Activated CD4-positive, CD25-positive, alpha-beta regulatory T cell treated with anti-CD3 and anti-CD28 coated beads, Interleukin-2, amount 50 U/mL, for 16 hours (primary cell): Measurements from ENCODE around the gene DSG2.
"Not testable (repeated sequence)": the region's sequence is repeated elsewhere in the genome, so short reads cannot be mapped to it uniquely, and the experiment has no call there.

Experiments used
- DNase-seq: peaks from one replicate; pipeline ENCODE4 v3.0.0-alpha.2; 2020; ENCODE audit warnings: low read depth, low spot score

DSG2 gene

DNA sequence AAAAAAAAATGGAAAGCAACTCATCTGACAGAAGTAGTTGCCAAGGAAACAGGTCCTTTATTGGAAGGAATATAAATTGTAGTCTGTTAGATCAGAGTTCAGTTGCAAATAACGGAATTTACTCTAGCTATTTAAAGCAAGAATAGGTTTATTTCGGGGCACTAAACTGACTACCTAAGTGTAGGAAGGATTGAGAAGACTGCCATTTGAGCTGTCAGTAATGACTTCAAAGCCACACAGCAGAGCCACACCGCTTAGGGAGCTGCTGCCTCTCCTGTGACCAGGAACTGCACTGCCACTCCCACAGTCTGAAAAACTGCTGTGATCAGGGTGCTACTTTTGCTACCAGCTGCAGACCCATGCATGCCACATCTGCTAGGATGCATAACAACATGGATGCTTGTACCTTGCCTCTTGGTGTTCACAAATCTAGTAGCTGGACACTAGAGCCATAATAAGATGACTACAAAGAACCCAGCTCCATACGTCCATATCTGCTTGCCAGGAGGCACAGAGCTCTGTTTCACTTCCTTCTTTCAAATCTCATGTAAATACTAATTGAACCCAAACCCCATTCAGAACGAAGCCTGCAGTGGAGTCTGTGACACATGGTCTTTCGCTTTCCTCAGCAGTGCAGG lies 2.2 kb downstream of the DSG2 start:
- DNase-seq = no peak

DNA sequence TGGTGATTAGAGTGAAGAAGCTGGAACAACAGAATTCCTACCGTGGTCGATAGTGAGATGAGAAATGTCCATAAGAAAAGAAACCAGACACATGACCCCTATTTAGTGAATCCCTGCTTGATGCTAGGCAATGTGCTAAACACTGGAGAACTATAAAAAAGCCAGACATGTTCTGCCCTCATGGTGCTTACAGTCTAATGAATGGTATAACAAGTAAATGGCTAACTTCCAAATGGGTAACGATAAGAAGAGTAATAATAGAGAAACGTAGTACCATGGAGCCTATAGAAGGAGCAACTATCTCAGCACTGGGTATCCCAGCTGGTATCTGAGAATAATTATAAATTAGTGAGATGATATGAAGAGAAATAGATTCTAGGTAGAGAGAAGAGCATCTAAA lies 5.0 kb downstream of the DSG2 start:
- DNase-seq = no peak

DNA sequence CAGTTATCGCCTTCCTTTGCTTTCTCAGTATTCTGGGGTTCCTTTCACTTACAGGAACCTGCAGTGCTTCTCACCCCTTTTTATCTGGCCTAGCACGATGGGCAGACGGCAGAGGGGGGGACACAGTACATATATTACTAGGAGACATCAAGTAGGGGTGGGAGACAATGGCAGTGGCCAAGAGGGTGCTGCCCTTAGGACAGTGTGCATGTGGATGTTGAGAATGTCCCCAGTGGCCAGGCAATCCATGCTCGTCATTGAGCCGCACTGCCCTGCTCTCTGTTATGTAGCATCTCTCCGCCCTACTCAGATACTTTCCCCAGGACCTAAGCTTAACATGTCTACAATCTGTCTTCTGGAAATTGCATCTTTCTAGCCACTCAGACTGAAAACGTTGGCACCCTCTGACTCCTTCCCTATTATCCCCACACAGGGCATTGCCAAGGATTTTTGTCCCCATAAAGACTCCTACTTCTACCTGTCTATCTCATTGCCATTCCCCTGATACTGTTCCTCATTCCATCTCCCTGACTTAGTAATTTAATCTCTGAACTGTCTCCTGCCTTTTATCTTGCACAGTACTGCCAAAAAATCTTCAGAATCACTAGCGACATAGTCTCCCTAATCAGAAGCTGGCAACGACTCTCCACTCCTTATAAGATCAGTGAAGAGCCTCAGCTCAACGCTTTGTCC lies 6.6 kb downstream of the DSG2 start:
- no peak for DNase-seq

DNA sequence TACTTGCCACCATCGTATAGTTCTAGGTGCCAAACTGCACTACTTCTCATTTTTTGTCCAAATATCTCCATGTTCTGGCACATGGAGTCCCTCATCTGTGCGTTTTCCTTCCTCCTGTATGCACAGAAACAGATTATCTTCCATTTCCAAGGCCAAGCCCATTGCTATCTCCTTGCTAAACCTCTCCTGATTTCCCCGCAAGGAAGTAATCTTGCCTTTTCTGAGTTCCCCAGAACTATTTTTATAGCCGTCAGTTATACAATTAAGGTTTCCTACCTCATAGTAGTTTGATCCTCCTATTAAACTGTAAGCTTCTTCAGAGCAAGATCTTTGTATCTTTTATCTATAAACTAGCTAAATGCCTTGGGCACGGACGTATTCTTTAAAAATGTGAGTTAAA lies 7.2 kb downstream of the DSG2 start:
- DNase-seq = no peak

DNA sequence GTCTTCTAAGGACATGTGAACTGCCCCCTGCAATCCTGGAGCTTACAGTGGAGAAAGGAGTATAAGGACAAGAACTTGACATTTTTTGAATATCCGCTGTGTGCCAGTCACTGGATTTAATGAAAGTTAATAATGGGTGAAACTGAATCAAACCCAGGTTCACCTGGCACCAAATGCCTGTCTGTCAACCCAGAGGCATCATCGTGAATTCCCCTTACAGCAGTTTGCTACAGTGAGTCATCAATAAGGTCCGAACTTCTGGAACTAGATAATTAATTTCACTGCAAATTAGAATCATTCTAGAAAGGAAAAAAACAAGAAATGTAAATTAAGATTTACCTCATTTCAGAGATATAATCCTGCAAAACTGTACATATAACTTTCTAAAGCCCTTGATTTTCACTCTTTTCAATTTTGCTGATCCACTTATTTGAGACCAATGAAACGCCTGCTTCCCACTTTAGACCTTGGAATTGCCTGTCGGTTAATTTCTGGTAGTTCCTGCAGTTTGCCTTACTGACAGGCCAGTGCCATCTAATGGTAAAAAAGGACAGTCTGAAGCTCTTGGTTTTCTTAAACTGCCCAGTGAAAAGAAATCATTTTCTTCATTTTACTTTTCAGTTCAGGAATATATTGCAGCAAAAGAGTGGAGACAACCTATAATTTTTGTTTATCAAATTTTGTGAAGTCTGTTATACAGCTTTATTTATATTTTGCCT lies 8.2 kb downstream of the DSG2 start:
- no peak for DNase-seq

DNA sequence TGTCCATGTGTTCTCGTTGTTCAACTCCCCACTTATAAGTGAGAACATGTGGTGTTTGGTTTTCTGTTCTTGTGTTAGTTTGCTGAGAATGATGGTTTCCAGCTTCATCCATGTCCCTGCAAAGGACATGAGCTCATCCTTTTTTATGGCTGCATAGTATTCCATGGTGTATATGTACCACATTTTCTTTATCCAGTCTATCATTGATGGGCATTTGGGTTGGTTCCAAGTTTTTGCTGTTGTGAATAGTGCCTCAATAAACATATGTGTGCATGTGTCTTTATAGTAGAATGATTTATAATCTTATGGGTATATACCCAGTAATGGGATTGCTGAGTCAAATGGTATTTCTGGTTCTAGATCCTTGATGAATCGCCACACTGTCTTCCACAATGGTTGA lies 9.1 kb downstream of the DSG2 start:
- DNase-seq = not testable (repeated sequence)

DNA sequence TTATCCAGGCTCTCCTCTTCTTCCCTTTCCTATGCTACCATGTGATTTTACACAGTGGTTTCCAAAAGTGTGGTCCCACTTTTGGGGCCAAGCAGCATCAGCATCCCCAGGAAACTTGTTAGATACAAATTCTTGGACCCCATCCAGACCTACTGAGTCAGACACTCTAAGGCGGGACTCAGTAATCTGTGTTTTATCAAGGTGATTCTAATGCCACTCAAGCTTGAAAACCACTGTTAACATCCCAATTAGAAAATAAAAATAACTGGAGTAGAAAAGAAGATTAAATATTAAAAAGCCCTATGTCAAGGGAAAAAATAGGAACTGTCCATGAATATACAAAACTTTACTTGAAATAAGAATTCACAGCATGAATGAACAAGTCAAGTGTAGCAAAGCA lies 10.8 kb downstream of the DSG2 start:
- no peak for DNase-seq

DNA sequence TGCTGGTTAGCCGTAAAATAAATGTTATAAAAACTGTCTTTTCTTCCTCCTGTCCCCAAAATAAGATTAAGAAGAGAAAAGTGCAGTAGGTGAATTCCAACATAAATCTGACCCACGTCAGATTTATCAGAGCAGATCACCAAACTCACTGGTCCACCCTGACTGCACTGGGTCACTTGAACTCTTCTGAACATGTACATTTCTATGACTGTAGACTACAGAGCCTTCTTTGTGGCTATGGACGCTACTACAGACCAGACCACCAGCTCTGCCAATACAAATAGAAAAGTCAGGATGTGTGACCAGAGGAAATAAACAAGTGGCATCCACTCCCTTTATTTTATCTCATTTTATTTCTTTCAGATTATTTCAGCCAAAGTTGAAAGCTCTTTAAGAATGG lies 11.6 kb downstream of the DSG2 start:
- no peak for DNase-seq

DNA sequence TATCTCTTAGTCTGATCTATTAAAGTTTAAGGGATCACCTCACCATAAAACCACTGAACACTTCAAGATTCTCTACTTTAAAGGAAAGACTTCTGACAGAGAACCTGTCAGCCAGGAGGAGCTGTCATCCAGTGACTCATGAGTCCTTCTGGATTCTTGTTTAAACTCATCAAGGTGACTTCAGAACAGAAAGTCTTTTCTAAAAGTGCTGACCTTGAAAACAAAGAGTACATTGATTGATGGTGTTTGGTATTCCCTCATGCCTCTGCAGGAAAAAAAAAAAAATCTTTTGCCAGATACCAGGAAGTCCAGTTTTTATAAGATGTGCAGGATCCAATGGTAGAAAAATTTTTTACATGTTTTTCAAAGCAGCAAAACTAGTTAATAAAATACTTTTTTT lies 12.3 kb downstream of the DSG2 start:
- DNase-seq = no peak

DNA sequence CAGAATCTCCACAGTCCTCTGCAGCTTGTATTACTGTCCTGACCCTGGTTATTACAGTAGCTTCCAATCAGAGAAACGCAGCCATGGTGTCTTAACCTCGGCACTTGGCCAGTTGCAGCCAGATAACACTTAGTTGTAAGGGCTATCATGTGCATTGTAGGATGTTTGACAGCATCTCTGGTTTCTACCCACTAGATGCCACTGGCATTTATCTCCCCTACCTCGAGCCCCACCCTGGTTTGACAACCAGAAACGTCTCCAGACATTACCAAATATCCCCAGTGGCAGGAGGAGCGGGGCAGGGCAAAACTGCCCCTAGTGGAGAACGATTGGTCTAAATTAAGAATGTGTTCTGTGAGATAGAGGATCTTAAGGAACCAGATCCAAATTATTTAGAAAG lies 13.1 kb downstream of the DSG2 start:
- no peak for DNase-seq

DNA sequence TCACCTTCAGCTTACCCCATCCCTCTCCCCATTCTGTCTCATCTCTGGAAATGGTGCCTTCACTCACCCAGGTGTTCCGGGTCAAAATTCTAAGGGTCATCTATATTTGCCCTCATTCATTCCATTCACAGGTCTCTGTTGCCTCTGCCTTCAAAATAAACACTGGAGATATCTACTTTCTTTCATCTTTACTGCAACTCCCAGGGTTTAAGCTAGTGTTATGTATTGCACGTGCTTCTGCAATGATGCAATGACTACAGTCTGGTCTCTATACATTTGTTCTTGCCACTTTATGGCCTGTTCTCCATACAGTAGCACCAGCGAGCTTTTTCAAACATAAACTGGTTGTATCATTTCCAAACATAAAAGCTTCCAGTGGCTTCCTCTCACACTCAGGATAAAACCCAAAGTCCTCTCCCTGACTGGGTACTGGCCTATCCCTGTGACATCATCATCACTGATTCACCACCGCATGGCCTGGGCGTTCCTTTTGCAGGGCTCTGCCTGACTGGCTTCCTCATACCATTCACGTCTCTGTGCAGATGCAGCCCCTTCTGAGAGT lies 14.3 kb downstream of the DSG2 start:
- no peak for DNase-seq

DNA sequence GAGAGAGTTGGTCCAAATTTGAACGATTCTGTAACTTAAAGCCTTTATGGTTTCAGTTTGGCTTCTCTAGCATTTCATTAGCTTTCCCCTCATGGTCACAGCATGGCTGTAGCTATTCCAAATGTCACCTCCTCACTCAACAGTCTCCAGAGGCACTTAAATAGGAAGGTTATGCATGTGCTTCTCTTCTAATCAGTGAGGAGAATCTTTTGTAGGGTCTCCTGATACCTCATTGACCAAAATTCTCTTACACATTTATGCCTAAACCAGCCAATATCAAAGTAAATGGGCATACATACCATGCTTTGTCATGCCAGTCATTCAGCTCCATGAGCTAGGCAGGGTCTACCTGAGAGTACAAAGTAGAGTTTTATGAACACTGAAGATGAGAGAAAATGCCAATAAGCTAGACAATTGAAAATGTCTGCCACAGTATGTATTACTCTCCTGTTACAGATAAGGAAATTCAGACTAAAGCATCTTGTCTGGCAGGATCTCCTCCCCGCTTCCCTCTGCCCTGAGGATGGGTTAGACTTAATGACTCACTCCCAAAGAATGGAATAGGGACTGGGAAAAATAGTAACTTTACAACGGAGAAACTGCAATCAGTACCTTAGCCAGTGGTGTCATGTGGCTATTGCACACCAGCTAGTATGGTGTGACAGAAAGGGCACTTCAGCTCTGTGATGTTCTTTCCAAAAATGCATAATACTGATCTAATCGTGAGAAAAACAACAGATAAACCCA lies 15.4 kb downstream of the DSG2 start:
- DNase-seq = no peak

DNA sequence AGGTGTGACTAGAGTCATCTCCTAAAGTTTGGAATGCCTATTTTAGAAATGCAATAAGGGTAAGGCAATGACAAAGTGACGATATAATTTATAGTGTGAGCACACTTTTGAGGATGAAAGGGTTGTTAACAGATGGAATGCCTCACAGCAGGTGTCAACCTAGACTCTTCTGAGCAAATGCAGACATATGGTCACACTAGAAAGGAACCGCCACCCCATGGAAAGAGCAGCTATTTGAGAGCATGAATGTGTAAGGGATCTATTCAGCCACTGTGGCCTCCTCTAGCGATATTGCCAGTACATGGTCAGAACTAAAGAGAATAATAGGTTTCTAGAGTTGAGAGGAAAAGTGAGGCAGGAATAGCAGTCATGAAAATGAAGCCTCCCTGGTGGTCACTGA lies 18.5 kb downstream of the DSG2 start:
- no peak for DNase-seq

DNA sequence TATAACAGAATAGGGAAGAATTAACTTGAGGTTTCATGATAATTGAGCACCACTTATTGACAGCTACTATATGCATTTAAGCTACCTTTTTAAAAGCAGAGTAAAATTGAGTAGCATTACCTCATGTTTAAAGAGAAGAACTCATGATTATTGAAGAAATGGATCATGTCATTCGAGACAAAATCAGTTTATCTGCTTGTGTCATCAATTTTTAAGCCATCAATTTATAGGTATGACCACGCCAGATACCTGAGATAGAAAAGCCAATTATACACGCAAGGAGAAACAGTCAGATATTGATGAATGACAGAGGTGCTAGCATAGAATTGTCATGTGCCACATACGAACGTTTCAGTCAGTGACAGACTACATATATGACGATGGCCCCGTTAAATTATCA lies 28.4 kb downstream of the DSG2 start:
- DNase-seq = no peak

DNA sequence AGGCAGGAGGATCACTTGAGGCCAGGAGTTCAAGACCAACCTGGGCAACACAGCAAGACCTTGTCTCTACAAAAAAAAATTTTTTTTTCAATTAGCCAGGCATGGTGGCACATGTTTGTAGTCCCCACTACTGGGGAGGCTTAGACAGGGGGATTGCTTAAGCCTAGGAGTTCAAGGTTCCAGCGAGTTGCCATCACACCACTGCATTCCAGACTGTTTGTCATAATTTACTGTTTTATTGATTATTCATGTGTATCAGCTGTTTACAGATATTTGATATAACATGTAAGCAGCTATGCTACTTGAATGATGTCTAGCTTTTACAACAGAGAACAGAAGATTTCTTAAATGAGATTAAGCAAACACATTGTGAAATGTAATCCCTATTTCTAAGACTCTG lies 35.3 kb downstream of the DSG2 start:
- no peak for DNase-seq

DNA sequence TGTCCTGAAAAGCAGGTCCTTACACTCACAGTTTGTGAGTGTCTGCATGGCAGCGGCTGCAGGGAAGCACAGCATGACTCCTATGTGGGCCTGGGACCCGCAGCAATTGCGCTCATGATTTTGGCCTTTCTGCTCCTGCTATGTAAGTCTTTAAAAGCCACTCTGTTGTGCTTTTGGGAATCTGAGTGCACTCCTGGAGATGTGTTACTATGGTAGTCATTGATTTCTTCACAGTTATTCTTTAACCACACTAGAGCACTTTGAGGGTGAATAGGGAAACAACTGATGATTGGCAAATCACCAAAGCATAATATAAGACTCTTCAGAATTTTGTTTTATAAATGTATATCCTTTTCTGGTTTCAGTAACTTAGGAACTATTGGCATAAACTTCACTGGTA lies 40.9 kb downstream of the DSG2 start:
- no peak for DNase-seq

DNA sequence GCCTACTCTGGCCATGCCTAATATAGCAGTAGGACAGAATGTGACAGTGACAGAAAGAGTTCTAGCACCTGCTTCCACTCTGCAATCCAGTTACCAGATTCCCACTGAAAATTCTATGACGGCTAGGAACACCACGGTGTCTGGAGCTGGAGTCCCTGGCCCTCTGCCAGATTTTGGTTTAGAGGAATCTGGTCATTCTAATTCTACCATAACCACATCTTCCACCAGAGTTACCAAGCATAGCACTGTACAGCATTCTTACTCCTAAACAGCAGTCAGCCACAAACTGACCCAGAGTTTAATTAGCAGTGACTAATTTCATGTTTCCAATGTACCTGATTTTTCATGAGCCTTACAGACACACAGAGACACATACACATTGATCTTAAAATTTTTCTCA lies 48.5 kb downstream of the DSG2 start:
- no peak for DNase-seq

DNA sequence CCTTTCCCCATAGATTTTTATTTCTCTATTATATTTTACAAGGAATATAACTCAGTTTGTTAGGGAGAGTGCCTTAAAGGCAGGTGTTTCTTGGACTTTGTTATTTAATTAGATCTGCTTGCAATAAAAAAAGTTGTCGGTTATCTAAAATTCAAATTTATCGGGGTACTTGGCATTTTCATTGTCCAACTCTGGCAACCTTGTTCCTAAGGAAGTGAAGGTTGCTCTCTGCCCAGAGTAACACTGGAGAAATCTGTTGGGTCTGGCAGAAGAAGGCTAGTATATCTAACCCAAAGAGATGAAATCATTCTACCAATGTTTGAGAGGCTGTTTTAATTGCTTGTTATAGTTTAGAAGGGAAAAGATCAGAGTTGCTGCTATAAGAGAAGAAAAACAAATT lies 50.9 kb downstream of the DSG2 start:
- no peak for DNase-seq

DNA sequence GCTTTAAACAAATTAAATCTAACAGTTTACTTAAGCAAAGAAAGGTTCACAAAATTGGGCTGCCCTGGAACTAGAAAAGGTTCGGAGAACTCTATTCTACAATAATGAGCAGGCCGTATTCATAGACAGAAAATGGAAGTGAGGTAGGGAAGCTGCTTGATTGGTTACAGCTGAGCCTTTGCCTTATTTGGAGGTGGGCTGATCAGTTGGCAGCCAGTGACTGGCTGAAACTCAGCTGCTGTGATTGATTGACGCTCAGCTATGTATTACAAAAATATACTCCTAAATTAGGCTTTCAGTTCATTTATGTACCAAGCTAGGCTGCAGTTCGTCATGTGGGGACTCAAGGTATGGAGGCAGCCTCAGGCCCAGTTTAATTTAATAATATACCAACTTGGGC lies 51.4 kb downstream of the DSG2 start:
- DNase-seq = no peak

DNA sequence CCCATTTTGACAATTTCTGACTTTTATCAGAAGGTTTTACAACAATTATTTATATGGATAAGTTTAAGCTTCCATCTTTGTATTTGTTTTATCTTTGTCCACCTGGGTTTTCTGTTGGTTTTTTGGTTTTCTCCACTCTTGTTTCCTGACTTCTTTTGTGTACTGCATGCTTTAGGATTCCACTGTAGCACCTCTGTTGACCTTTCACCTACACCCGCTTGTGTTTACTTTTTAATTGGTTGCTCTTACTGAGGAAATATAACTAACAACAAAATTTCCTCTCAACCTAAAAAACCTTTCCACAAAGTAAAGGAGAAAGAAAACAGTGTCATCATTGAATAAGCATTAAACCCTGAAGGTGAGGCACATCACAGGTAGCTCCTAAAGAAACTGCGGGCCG lies 53.9 kb downstream of the DSG2 start:
- DNase-seq = no peak

DNA sequence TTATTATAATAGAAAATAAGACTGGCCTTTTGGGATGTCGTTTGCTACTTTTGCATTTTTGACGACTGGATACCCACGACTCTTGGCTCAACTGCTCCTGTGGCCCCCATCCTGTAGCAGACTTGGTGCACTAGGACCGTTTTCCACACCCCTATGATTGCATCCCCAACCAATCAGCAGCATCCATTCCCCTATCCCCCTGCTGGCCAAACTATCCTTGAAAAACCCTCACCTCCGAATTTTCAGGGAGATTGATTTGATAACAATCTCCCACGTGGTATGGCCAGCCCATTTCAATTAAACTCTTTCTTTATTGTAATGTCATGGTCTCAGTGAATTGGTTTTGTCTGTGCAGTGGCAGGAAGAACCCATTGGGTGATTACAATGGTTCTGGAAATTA lies 55.8 kb downstream of the DSG2 start:
- no peak for DNase-seq

DNA sequence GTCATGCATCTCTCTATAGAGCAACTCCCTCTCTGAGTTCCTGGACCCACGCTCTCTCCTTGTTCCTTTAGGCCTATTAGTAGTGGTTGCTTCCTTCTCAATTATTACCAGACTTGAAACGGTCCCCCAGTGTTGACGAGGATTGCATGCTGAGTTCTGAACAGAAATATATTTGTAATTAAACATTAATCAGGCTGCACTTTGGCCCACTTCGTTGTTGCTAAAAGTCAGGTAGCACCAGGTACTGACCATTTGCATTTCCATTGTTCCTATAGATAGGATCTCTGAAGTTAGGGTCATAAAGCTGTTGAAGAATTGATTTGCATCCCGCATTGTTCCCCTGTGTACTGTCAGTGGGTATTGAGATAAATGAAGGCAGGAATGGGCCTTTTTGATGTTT lies 56.8 kb downstream of the DSG2 start:
- DNase-seq = no peak
